HCT116 (cell line): ENCODE data around the gene PPP1CB.
A peak's percentile ranks its signal among the peaks of the same experiment; 100 is the strongest.

Source experiments
- ATF3 ChIP-seq: IDR thresholded peaks from 2 replicates; pipeline ENCODE4 v1.6.1; 2012
- CEBPB ChIP-seq: IDR thresholded peaks from 2 replicates; pipeline ENCODE4 v1.6.1; 2012; ENCODE audit warnings: low read depth
- CTCF ChIP-seq, 3 experiments: fragments of 200-600 bp in 1 of 3; sonication (generic) in 1 of 3; IDR thresholded peaks in 2 of 3; conservative IDR thresholded peaks in 1 of 3; 2 replicates each; pipeline ENCODE4 v1.5.1; 2012 to 2017; ENCODE audit warnings: low read depth in 2 of 3, low read length in 2 of 3, antibody characterized with exemption in 1 of 3, borderline replicate concordance in 1 of 3, control low read depth in 1 of 3, mild to moderate bottlenecking in 1 of 3, mixed read lengths in 1 of 3, mixed run types in 1 of 3, moderate library complexity in 1 of 3; ENCODE audit not compliant: insufficient read depth in 1 of 3
- EGR1 ChIP-seq: IDR thresholded peaks from 2 replicates; pipeline ENCODE4 v1.6.1; 2012; ENCODE audit warnings: low read depth
- EZH2 ChIP-seq: fragments of 200-600 bp; sonication (generic); IDR thresholded peaks from 2 replicates; pipeline ENCODE4 v1.6.1; 2017; ENCODE audit warnings: antibody characterized with exemption, mixed run types
- POLR2A ChIP-seq: IDR thresholded peaks from 2 replicates; pipeline ENCODE4 v1.7.0; 2011; ENCODE audit warnings: borderline replicate concordance; ENCODE audit not compliant: insufficient read depth, insufficient read length; ENCODE audit errors: extremely low read depth
- POLR2AphosphoS5 ChIP-seq: IDR thresholded peaks from 2 replicates; pipeline ENCODE4 v1.6.1; 2011; ENCODE audit warnings: mild to moderate bottlenecking, low read depth, low read length, moderate library complexity
- RAD21 ChIP-seq: IDR thresholded peaks from 2 replicates; pipeline ENCODE4 v1.6.1; 2012; ENCODE audit warnings: low read depth, mild to moderate bottlenecking
- REST ChIP-seq: IDR thresholded peaks from 2 replicates; pipeline ENCODE4 v1.6.1; 2012; ENCODE audit warnings: low read depth
- SIN3A ChIP-seq: IDR thresholded peaks from 2 replicates; pipeline ENCODE4 v1.6.1; 2012; ENCODE audit warnings: low read depth
- SP1 ChIP-seq: IDR thresholded peaks from 2 replicates; pipeline ENCODE4 v1.6.1; 2012; ENCODE audit warnings: low read depth

GRCh38 chr2:28713577-28714298 is 37.9 kb upstream of the PPP1CB start:
- no peak for TF ChIP-seq POLR2A
- no peak for TF ChIP-seq CTCF (IDR thresholded peaks at IDR 0.05 in 2 of 3, conservative IDR thresholded peaks at IDR 0.05 in 1 of 3; ENCODE audit: borderline replicate concordance in 1 of 3, insufficient read depth in 1 of 3, low read depth in 2 of 3, low read length in 2 of 3)
- no peak for TF ChIP-seq ATF3
- no peak for TF ChIP-seq REST
- no peak for TF ChIP-seq EGR1
- TF ChIP-seq SP1, result peak; percentile 33; the same call in 1 of the 2 replicates
- no peak for TF ChIP-seq POLR2AphosphoS5
- no peak for TF ChIP-seq EZH2
- no peak for TF ChIP-seq SIN3A
- no peak for TF ChIP-seq RAD21
- TF ChIP-seq CEBPB, result peak; percentile 67; the same call in 1 of the 2 replicates
